ENCODE data around the gene HLA-F.

HLA-F gene

GRCh38 chr6:29762051-29762450 lies 38.8 kb downstream of the HLA-F start:
- H3K9me3 ChIP-seq (ENCODE audit: insufficient read depth, low read depth, low read length): no peaks in the 10 kb centered on the region
- no peaks in the 10 kb centered on the region for H3K27me3 ChIP-seq (ENCODE audit: insufficient read depth, low read length, poor library complexity, severe bottlenecking)
- no peaks in the 10 kb centered on the region for H3K79me2 ChIP-seq (ENCODE audit: insufficient read depth, low read length)
- H3F3A ChIP-seq (ENCODE audit: low read depth): no peaks in the 10 kb centered on the region
- no peak overlapping the region for H2AFZ ChIP-seq (ENCODE audit: low read length)
- no peak overlapping the region for H3K9ac ChIP-seq (ENCODE audit: low read depth, low read length, poor library complexity, severe bottlenecking)
- no peaks in the 10 kb centered on the region for H4K20me1 ChIP-seq (ENCODE audit: insufficient read depth, low read length, poor library complexity, severe bottlenecking)
- no peaks in the 10 kb centered on the region for H3K9me2 ChIP-seq (replicated peaks; ENCODE audit: low read depth, low read length)
- TF ChIP-seq, protein P1, sequence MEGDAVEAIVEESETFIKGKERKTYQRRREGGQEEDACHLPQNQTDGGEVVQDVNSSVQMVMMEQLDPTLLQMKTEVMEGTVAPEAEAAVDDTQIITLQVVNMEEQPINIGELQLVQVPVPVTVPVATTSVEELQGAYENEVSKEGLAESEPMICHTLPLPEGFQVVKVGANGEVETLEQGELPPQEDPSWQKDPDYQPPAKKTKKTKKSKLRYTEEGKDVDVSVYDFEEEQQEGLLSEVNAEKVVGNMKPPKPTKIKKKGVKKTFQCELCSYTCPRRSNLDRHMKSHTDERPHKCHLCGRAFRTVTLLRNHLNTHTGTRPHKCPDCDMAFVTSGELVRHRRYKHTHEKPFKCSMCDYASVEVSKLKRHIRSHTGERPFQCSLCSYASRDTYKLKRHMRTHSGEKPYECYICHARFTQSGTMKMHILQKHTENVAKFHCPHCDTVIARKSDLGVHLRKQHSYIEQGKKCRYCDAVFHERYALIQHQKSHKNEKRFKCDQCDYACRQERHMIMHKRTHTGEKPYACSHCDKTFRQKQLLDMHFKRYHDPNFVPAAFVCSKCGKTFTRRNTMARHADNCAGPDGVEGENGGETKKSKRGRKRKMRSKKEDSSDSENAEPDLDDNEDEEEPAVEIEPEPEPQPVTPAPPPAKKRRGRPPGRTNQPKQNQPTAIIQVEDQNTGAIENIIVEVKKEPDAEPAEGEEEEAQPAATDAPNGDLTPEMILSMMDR (conservative IDR thresholded peaks at IDR 0.05; ENCODE audit: low read length): no peak
- no peak for TF ChIP-seq EZH2phosphoT487 (IDR thresholded peaks at IDR 0.05; ENCODE audit: borderline replicate concordance)
- no peaks in the 10 kb centered on the region for H3K36me3 ChIP-seq (ENCODE audit: insufficient read depth, low read length)
- H3K4me3 ChIP-seq (ENCODE audit: low read length, poor library complexity, severe bottlenecking): no peak overlapping the region
- peaks cover 8% of the 10 kb centered on the region for H3K4me1 ChIP-seq (ENCODE audit: insufficient read depth, low read length, poor library complexity, severe bottlenecking)
- no peak overlapping the region for H3K4me2 ChIP-seq (ENCODE audit: low read depth, low read length, poor library complexity, severe bottlenecking)

DNA sequence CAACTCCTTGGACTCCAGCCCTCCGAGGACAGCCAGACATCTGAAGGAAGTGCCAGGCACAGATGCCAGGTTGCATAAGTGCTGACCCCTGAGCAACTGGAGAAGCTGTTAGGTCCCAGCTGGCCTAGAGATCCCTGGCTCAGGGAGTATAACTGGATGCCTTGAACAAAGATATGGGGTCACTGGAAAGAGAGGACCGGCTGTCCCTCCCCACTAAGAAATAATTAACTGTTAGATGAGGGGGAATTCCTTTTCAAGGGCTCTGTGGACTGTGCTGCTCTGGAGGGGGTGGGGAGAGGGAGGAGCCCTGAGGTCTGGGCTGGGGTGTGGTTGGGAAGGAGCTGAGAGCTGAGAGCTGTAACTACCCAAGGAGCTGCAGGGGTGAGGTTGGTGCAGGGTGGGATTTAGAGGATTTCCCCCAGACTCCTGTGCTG lies 39.6 kb downstream of the HLA-F start:
- no peak overlapping the region for H3K4me3 ChIP-seq (ENCODE audit: low read length, poor library complexity, severe bottlenecking)
- H3K36me3 ChIP-seq (ENCODE audit: insufficient read depth, low read length): no peaks in the 10 kb centered on the region
- H3K79me2 ChIP-seq (ENCODE audit: insufficient read depth, low read length): no peaks in the 10 kb centered on the region
- H3K4me1 ChIP-seq (ENCODE audit: insufficient read depth, low read length, poor library complexity, severe bottlenecking): peaks cover 8% of the 10 kb centered on the region
- H3K27me3 ChIP-seq (ENCODE audit: insufficient read depth, low read length, poor library complexity, severe bottlenecking): no peaks in the 10 kb centered on the region
- no peaks in the 10 kb centered on the region for H3K9me2 ChIP-seq (replicated peaks; ENCODE audit: low read depth, low read length)
- H3K9me3 ChIP-seq (ENCODE audit: insufficient read depth, low read depth, low read length): no peaks in the 10 kb centered on the region
- H3K9ac ChIP-seq (ENCODE audit: low read depth, low read length, poor library complexity, severe bottlenecking): no peak overlapping the region
- no peaks in the 10 kb centered on the region for H4K20me1 ChIP-seq (ENCODE audit: insufficient read depth, low read length, poor library complexity, severe bottlenecking)
- no peak overlapping the region for H3K4me2 ChIP-seq (ENCODE audit: low read depth, low read length, poor library complexity, severe bottlenecking)
- H3F3A ChIP-seq (ENCODE audit: low read depth): no peaks in the 10 kb centered on the region
- H2AFZ ChIP-seq (ENCODE audit: low read length): no peak overlapping the region
- no peak for TF ChIP-seq EZH2phosphoT487 (IDR thresholded peaks at IDR 0.05; ENCODE audit: borderline replicate concordance)
- TF ChIP-seq, protein P1 (conservative IDR thresholded peaks at IDR 0.05; ENCODE audit: low read length): no peak

DNA sequence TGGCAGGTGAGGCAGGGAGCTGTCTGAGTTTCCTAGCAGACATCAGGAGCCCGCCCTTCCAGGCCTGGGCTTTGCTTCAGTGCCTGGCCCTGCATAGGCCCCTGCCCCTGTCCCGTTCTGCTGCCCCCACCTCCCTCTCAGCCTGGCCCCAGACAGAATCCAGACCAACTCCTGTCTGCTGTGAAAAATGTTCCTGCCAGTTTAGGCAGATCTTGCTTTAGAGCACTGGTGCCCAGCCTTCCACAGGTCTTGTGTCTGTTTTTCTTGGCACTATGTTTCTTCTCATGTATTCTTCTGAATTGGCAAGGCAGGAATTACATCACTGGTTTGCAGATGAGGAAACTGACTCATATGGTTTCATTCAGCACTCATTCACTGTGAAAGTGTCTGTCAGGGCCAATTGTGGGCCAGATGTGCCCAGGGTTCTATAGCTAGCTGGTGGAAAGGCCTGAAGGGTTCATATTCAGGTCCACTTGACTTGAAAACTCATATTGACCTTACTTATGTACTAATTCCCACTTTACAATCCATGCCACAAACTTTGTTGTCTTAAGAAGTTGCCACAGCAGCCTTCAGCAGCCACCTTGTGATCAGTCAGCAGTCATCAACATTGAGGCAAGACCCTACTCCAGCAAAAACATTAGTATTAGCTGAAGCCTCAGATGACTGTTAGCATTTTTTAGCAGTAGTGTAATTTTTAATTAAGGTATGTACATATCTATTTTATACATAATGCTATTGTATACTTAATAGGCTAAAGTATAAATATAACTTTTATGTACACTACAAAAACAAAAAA lies 40.5 kb downstream of the HLA-F start:
- H3K4me2 ChIP-seq (ENCODE audit: low read depth, low read length, poor library complexity, severe bottlenecking): no peak overlapping the region
- H3K4me1 ChIP-seq (ENCODE audit: insufficient read depth, low read length, poor library complexity, severe bottlenecking): peaks cover 6% of the 10 kb centered on the region
- no peaks in the 10 kb centered on the region for H3F3A ChIP-seq (ENCODE audit: low read depth)
- TF ChIP-seq, protein P1 (conservative IDR thresholded peaks at IDR 0.05; ENCODE audit: low read length): no peak
- TF ChIP-seq EZH2phosphoT487 (IDR thresholded peaks at IDR 0.05; ENCODE audit: borderline replicate concordance): no peak
- H3K79me2 ChIP-seq (ENCODE audit: insufficient read depth, low read length): no peaks in the 10 kb centered on the region
- no peaks in the 10 kb centered on the region for H3K36me3 ChIP-seq (ENCODE audit: insufficient read depth, low read length)
- H3K9me3 ChIP-seq (ENCODE audit: insufficient read depth, low read depth, low read length): no peaks in the 10 kb centered on the region
- H3K4me3 ChIP-seq (ENCODE audit: low read length, poor library complexity, severe bottlenecking): no peak overlapping the region
- no peak overlapping the region for H2AFZ ChIP-seq (ENCODE audit: low read length)
- no peaks in the 10 kb centered on the region for H4K20me1 ChIP-seq (ENCODE audit: insufficient read depth, low read length, poor library complexity, severe bottlenecking)
- H3K27me3 ChIP-seq (ENCODE audit: insufficient read depth, low read length, poor library complexity, severe bottlenecking): no peaks in the 10 kb centered on the region
- H3K9ac ChIP-seq (ENCODE audit: low read depth, low read length, poor library complexity, severe bottlenecking): no peak overlapping the region
- H3K9me2 ChIP-seq (replicated peaks; ENCODE audit: low read depth, low read length): no peaks in the 10 kb centered on the region

Data from Loucy (cell line).